ENCODE measurements around the gene ZFR. TPM values are rescaled to one million over a fixed set of nuclear protein-coding genes. Genes with fewer than 3 reads are reported as not detected.
"Not testable (repeated sequence)": the region's sequence is repeated elsewhere in the genome, so short reads cannot be mapped to it uniquely, and the experiment has no call there.

Gene ZFR
- total RNA-seq, 1 donor from 2014 or later: 135 TPM

DNA sequence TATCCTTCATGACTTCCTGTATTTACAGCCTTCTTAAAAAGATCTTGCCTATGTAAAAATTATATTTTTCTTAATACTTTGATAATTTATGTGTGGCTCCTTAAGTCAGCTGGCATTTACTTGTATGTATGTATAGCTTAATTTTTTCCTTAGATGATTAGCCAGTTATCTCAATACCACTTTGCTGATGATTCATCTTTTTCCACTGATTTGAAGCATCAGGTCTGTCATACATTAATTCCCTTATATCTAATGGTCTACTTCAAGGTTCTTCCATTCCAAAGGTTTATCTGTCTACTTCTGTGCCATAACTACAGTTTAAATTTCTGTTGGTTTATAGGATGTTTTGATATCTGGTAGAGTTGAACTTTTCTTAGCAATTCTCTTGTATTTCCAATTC, 86.9 kb downstream of the ZFR start:
- no peak for DNase-seq

DNA sequence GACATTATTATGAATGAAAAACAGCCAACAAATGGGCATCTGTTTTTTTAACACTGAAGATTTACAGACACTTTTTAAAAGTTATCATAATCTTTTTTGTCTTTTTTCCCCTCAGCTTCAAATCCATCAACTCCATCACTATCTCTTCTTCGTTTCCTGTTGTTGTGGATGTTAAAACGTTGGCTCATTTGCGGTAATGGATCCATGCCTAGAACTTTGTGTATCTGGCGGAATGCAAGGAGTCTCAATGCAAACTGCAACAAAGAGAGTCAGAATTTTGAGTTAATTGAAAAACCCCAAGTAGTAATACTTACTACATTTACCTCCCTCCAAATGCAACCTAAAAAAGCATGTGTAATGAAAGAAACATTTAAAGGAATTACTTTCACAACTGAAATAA, 88.9 kb downstream of the ZFR start:
- no peak for DNase-seq

GRCh38 chr5:32353420-32353819, 91.1 kb downstream of the ZFR start:
- no peak for DNase-seq

- no peak for DNase-seq
Measured at GRCh38 chr5:32352685-32353084, 91.9 kb downstream of the ZFR start.

GRCh38 chr5:32346869-32347268, 97.7 kb downstream of the ZFR start:
- no peak for DNase-seq

DNA sequence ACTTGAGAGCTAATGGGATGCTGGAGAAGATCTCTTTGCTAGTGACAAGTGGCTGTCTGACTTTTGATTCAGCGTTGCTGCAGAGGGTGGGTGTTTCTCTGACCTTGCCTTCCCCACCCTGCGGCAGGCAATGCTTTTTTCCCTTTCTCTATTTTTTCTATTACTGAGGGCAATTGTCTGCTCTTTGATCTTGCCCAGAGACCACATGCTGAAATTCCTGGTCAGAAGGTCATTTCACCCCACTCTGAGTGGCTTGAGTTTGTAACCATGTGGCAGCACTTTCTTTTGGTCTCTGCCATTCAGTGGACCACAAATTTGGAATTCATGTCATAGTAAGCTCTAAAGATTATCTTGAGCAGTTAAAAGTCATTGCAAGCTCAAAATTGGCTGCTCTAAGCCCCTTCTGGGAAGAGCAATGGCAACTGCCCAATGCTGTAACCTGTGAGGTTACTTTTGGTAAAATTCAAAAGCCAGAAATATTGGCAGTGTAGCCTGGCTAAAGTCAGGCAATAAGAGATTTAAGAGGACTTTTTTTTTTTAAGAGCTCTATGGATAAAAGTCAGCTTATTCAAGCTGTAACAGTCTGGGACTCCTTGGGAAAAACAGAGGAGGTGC, 101.4 kb downstream of the ZFR start:
- DNase-seq: no peak

DNA sequence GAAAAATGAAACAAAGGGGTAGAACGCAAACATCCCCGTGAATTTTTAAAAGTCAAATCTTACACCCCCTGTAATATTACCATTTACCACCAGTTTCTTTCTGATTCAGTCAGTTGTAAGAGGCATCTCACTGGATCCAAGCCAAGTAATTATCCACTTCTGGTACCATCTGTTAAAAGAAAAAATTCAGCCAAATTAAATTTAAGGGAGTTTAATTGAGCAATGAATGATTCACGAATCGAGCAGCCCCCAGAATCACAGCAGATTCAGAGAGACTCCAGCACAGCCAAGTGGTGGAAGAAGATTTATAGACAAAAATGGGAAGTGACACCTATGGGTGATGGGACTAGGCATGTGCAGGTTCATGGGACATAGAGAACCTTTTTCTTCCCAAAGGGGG, 101.9 kb downstream of the ZFR start:
- DNase-seq: no peak

DNA sequence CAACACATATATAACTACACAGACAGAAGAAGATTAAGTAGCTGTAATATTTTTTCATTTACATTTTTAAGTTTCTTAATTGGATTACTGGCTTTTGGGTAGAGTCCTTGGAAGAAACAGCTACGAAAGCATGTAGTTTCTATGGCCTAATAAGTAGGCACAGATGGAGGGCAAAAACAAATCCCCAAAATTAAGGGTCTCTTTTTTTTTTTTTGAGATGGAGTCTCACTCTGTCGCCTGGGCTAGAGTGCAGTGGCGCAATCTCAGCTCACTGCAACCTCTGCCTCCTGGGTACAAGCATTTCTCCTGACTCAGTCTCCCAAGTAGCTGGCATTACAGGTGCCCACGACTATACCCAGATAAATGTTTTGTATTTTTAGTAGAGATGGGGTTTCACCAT, 104.7 kb downstream of the ZFR start:
- no peak for DNase-seq

GRCh38 chr5:32339198-32339597, 105.3 kb downstream of the ZFR start:
- no peak for DNase-seq

- no peak for DNase-seq
Measured at GRCh38 chr5:32332966-32333365, 111.6 kb downstream of the ZFR start.

DNA sequence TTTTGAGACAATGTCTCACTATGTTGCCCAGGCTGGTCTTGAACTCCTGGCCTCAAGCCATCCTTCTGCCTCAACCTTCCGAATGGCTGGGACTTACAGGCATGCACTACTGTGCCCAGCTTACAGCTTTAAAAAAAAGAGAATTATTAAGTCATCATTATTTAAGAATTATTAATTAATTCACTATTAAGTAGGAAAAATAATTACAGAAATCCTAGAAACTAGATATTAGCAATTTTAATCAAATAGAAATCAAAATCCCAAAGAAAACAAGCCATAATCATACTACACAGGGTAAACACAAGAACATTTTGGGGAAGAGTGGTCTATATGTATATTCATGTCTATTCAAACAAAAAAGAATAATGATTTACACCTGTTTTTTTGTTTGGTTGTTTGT, 112.2 kb downstream of the ZFR start:
- no peak for DNase-seq

DNA sequence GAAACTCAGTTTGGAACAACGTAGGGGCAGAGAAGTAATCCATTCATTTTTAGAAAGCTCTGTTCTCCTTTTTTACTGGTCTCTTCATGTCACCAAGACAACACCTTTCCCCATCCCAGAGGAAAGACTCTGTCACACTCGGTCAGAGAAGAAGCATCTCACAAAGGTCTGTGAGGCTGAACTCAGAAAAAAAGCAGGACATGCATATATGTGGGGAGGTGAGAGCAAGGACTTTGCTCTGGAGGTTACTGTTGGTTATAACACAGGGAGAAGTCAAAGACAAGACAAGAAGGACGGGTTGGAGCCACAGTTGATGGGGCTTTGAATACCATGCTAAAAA, 112.6 kb downstream of the ZFR start:
- no peak for DNase-seq

DNA sequence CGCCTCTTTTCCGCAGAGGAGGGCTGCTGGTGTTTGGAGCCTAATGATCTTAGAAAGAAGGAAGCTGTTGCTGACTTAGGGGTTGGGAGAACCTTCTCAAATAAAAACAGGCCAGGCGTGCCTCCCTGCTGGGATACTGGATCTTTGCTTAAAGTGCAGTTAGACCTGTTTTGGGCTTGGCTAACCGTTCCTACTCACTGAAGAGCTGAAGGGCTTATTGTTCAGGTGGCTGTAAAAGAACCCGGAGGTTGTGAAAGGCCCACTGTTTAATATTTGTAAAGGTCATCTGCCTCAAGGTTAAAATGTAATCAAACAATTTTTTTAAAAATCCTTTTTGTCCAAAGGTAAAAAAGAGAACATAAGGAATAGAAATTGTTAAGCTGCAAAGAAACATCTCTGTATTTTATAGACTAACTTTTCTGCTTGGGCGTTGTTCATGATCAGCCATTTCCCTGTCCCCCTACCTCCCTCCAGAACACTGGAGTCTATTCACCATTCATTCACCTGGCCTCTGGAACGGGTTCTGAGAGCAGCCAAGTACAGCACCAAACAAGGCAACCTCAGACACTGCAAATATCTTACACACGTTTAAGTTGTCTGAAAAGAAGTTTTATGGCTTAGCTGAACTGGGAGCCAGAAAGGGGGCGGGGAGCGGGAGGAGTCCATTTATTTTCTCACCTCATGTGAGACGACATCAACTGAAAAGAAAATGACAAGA, 113.2 kb downstream of the ZFR start:
- DNase-seq: no peak

DNA sequence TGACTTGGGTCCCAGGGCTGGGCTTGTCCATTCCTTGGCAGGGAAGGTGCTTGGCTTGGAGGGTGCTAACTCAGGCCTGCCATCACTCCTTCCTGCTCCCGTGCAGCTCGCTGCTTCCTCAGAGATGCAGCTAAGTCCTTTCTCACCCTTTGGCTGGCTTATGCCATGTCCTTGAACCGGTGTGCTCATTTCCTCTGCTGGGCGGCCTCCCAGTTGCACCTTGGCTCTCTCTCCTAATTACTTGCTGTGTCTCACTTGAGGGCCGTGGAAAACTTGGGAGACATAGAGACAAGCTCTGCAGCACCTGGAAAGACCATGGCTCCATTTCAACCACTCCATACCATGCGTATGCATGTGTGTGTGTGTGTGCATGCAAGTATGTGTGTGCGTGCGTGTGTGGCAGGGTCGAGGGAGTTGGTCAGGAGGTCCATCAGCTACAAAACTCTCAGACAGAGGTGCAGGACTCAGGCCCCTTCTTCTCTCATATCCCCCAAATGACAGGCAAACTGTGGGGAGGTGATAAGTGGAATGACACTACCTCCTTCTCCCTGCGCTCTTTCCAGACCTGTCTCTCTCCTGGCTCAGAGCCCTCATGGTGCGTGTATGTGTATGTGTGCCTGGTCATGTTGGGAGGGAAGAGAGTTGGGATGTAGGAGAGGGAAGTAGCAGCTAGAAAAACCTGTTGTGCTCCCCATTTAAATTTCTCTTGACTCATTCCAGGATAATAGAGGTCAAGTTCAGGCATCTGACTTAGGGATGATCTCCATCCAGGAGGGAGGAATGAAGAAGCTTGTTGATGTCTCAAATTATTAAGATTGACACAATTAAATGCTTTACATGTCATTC, 114.2 kb downstream of the ZFR start:
- DNase-seq: no peak

DNA sequence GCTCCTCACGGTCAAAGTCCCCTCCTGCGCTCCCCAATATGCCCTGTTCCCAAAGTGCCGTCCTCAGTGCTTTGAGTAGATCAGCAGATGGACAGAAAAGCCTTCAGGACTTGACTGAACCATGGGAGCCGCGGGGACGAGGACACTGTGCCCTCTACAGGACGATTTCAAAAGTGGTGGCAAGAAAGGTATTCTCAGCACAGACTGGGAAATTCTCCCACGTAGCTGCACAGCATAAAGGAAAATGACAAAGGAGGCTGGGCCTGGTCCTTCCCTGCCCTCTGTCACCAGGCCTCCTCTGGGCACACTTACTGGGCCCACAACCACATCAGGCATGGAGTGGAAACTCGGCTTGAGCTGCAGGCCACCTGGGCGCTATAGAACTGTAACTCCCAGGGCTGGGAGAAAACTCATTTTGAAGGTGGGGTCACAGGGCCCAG, 115.1 kb downstream of the ZFR start:
- peak; percentile 27 for DNase-seq

- no peak for DNase-seq
Measured at GRCh38 chr5:32326216-32326772, 118.2 kb downstream of the ZFR start.

DNA sequence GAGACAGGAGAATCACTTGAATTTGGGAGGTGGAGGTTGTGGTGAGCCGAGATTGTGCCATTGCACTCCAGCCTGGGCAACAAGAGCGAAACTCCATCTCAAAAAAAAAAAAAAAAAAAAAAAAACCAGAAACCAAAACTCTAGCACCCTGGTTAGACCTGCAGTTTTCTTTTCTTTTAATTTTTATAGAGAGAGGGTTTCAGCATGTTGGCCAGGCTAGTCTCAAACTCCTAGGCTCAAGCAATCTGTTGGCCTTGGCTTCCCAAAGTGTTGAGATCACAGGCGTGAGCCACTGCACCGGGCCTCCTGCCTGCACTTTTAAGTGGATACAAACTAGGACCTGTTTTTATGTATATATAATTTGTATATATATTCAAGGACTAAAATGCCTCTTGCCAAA, 118.9 kb downstream of the ZFR start:
- DNase-seq: no peak

DNA sequence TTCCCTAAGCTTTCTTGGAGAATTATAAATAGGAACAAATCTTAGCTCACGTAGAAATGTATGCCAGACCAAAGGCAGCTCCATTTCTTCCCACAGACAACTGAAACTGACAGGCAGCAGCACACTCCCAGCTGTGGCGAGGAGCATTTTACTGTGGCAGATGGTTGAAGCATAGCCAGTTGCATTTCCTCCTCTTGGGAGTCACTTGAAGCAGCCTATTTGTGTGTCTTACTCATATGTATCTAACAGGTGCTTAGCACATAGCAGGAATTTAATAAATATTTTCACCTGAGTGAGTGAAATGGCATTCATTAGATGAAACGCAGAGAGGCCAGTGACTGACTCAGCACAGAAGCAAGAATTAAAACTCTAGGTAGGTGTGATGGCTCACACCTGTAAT, 119.5 kb downstream of the ZFR start:
- peak; percentile 6 for DNase-seq

DNA sequence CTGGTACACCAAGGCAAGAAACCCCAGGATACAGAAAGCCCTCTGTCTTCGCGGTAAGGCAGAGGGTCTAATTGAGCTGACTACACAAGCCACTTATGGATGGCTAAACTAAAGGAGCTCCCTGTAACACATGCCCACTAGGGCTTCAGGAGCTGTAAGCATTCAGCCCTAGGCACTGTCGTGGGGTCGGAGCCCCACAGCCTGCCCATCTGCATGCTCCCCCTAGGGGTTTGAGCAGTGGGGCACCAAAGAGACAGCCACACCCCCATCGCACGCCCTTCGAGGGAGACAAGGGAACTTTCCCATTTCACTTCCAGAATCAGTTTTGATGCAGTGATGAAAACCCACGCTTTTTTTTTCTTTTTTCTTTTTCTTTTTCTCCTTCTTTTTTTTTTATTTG, 120.8 kb downstream of the ZFR start:
- no peak for DNase-seq

- no peak for DNase-seq
Measured at GRCh38 chr5:32322882-32323281, 121.7 kb downstream of the ZFR start.

DNA sequence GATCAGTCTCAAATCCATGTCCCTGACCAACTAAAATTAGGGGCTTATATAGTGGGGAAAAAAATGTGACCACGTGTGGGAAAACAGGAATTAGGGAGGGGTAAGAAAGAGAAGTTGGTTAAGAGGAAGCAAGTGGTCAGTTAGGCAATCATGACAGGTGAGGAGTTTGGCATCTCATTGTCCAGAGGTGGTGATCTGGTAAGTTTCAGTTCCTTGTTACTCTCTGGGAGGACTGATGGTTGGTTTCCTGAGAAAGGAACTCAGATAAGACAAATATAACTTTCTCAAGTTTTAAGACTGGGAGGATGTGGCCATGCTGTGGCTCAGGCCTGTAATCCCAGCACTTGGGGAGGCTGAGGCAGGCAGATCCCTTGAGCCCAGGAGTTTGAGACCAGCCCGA, 122.8 kb downstream of the ZFR start:
- not testable (repeated sequence) for DNase-seq

- DNase-seq: no peak
Measured at GRCh38 chr5:32320576-32320975, 124.0 kb downstream of the ZFR start.

DNA sequence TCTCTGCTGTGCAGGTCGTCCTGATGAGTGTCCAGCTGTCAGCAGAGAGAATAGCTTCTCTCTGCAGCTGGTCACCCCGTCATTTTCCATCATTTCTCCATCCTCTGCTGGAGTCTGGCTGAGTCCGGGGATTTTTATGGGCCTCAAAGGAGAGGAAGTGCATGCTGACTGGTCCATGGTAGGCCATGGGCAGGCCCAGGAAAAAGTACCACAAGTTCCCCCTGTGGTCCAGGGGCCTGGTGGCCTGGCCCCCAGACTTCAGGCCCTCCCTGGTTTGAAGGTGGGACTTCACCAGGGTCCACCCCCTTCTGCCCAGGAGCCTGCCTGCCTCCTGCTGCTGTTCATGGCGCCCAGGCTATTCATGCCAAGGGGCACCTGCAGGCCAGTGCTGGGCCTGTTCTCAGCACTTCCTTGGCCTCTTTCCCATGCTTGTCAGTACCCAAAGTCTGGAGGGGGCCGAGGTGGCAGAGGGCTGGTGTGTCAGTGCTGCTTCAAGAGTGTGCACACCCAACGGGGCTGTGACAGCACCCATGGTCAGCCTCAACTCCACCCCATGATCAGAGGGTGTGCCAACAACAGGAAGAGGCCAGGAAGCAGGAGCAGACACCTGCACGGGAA, 124.5 kb downstream of the ZFR start:
- DNase-seq: no peak

Data from occipital lobe (tissue), 2 donors.